Measurements from ENCODE around the gene LIN7B. TPM values are rescaled to one million over a fixed set of nuclear protein-coding genes. Genes with fewer than 3 reads are reported as not detected.
A peak's percentile ranks its signal among the peaks of the same experiment; 100 is the strongest.

Gene LIN7B
- total and polyA plus RNA-seq, 9 of the 15 experiments (the other 6 are each of a cell fraction or from before 2014, with no cell fraction given) = 0.89 to 15.7 (median 4.0) TPM

DNA sequence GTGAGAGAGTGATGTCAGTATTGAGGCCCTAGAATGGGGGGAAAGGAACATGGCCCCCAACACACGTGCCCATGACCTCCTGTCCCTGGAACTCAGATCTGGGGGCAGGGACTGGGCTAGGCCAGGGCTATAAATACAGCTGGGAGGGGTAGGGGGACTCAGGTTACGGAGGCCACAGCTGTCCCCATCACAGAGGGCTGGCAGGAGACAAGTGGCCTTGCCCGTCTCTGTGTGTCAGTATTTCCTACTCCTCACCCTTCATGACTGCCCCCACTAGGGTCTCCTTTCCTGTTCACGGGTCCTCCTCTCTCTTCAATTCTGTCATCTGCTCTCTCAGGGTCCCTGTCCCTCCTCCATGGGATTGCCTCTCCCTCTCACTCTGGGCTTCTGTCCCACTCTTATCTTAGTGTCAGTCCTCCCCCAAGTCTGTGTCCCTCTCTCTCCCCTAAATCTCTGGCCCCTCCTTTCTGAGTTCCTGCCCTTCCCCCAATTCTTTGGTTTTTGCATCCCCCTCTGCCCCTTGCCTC is 41.7 kb downstream of the LIN7B start (continued):
- TF ChIP-seq CUX1 (CRISPR knock-in tag; IDR thresholded peaks at IDR 0.05) = no peak
- TF ChIP-seq ZBTB1 (CRISPR knock-in tag; IDR thresholded peaks at IDR 0.05; ENCODE audit: borderline replicate concordance, low read depth) = no peak
- no peak for TF ChIP-seq MCM3 (IDR thresholded peaks at IDR 0.05)
- no peak for TF ChIP-seq ZNF3 (CRISPR knock-in tag; IDR thresholded peaks at IDR 0.05)
- no peak for TF ChIP-seq ZNF384 (IDR thresholded peaks at IDR 0.05; ENCODE audit: low read depth, low read length)
- no peak; the same call in 1 of the 2 replicates for TF ChIP-seq L3MBTL2 (IDR thresholded peaks at IDR 0.05)
- no peak for TF ChIP-seq CBX5 (IDR thresholded peaks at IDR 0.05; ENCODE audit: borderline replicate concordance, low read depth)
- peak; percentile 67; the same call in 1 of the 2 replicates for TF ChIP-seq ELF4 (CRISPR knock-in tag; IDR thresholded peaks at IDR 0.05)
- no peak for TF ChIP-seq PML (IDR thresholded peaks at IDR 0.05; ENCODE audit: low read length)
- no peak for TF ChIP-seq FOXJ2 (tag; IDR thresholded peaks at IDR 0.05)
- TF ChIP-seq, protein P1, sequence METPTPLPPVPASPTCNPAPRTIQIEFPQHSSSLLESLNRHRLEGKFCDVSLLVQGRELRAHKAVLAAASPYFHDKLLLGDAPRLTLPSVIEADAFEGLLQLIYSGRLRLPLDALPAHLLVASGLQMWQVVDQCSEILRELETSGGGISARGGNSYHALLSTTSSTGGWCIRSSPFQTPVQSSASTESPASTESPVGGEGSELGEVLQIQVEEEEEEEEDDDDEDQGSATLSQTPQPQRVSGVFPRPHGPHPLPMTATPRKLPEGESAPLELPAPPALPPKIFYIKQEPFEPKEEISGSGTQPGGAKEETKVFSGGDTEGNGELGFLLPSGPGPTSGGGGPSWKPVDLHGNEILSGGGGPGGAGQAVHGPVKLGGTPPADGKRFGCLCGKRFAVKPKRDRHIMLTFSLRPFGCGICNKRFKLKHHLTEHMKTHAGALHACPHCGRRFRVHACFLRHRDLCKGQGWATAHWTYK (CRISPR knock-in tag; IDR thresholded peaks at IDR 0.05) = peak; percentile 40; the same call in 1 of the 2 replicates
- no peak for TF ChIP-seq ZNF143 (CRISPR knock-in tag; IDR thresholded peaks at IDR 0.05)
- no peak for TF ChIP-seq NR2C1 (IDR thresholded peaks at IDR 0.05)
- TF ChIP-seq NR2C1 (tag; IDR thresholded peaks at IDR 0.05) = peak; percentile 43; the same call in 1 of the 2 replicates
- TF ChIP-seq ZFP30 (CRISPR knock-in tag; IDR thresholded peaks at IDR 0.05; ENCODE audit: borderline replicate concordance) = no peak
- TF ChIP-seq, protein P2, sequence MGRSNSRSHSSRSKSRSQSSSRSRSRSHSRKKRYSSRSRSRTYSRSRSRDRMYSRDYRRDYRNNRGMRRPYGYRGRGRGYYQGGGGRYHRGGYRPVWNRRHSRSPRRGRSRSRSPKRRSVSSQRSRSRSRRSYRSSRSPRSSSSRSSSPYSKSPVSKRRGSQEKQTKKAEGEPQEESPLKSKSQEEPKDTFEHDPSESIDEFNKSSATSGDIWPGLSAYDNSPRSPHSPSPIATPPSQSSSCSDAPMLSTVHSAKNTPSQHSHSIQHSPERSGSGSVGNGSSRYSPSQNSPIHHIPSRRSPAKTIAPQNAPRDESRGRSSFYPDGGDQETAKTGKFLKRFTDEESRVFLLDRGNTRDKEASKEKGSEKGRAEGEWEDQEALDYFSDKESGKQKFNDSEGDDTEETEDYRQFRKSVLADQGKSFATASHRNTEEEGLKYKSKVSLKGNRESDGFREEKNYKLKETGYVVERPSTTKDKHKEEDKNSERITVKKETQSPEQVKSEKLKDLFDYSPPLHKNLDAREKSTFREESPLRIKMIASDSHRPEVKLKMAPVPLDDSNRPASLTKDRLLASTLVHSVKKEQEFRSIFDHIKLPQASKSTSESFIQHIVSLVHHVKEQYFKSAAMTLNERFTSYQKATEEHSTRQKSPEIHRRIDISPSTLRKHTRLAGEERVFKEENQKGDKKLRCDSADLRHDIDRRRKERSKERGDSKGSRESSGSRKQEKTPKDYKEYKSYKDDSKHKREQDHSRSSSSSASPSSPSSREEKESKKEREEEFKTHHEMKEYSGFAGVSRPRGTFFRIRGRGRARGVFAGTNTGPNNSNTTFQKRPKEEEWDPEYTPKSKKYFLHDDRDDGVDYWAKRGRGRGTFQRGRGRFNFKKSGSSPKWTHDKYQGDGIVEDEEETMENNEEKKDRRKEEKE (IDR thresholded peaks at IDR 0.05; ENCODE audit: borderline replicate concordance in 1 of 2, control insufficient read depth in 1 of 2, low read depth in 2 of 2, low read length in 1 of 2) = no peak
- TF ChIP-seq KDM4B (IDR thresholded peaks at IDR 0.05; ENCODE audit: borderline replicate concordance in 2 of 2, low read depth in 1 of 2) = no peak
